ENCODE results near the gene NAA30.
"Not testable (repeated sequence)": the region's sequence is repeated elsewhere in the genome, so short reads cannot be mapped to it uniquely, and the experiment has no call there.

The NAA30 gene

DNA sequence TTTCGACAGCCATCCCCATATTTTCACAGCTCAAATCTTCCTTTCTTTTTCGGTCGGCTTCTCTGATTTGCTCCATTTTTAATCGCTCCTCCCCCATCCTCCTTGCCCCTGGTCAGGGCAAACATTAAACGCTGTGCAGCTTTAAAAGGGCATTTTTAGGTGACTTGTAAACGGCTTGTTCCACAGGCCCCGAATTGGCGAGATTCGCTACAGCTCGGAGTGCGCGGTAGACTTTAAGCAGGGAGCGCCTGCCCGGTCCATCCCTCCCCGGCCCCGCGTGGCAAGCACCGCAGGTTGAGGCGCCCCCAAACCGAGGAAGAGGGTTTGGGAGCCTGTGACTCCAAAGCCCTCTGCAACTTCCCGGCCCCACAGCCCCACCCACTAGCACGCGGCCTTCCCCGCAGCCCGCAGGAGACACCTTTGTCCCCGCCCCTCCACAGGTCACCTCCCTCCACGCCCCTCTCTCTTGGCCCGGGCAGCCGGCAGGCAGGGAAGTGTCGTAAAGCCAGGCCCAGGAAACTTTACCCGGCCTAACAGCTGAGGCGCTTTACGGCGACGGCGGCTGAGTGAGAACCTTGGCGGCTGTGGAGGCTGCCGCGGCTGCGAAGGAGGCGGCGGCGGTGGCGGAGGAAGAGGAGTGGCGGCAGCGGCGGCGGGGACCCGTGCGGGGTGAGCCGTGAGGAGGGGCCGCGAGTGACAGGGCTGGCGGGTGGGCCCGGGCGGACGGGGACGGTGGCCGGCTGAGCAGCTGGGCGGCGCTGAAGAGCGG is at the start of gene NAA30:
Gene NAA30 (plus strand): TSS at position 550 of the 769 bp plus-strand sequence. CDS start 372 bp downstream, outside the sequence.
- in situ Hi-C loops (cut with MboI; ENCODE audit: low sequenced_read_pairs): no loop called here

DNA sequence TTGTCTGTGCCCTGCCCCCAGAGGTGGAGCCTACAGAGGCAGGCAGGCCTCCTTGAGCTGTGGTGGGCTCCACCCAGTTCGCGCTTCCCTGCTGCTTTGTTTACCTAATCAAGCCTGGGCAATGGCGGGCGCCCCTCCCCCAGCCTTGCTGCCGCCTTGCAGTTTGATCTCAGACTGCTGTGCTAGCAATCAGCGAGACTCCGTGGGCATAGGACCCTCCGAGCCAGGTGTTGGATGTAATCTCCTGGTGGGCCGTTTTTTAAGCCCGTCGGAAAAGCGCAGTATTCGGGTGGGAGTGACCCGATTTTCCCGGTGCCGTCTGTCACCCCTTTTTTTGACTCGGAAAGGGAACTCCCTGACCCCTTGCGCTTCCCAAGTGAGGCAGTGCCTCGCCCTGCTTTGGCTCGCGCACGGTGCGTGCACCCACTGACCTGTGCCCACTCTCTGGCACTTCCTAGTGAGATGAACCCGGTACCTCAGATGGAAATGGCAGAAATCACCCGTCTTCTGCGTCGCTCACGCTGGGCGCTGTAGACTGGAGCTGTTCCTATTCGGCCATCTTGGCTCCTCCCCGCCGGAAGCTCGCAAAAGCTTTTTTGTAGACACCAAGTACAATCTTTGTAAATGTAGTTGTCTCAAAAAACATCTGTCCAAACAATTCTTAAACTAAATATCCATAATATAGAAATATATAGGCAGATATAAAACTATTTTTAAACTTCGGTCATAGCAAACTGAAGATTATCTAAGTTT is 46.7 kb upstream of the NAA30 start:
- in situ Hi-C loops (cut with MboI; ENCODE audit: low sequenced_read_pairs): not testable (repeated sequence)

DNA sequence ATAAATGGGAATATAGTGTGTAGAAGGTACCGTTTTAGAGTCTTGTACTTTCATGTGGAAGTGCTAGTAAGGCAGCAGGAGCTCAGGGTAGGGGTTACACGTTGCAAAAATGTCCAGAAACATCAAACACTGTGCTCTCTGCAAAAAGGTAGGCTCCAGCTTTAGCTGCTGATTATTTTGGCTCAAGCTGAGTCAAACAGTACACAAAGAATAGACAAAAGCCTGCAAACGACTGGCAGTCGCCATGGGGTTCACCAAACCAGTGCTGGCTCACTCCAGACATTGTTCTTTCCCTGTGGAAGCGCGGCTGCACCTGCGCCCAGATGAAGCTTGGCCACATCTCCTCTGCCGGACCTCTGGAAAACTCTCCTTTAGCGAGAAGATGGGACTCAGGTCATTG is 45.3 kb upstream of the NAA30 start:
- in situ Hi-C loops (cut with MboI; ENCODE audit: low sequenced_read_pairs): no loop called here

DNA sequence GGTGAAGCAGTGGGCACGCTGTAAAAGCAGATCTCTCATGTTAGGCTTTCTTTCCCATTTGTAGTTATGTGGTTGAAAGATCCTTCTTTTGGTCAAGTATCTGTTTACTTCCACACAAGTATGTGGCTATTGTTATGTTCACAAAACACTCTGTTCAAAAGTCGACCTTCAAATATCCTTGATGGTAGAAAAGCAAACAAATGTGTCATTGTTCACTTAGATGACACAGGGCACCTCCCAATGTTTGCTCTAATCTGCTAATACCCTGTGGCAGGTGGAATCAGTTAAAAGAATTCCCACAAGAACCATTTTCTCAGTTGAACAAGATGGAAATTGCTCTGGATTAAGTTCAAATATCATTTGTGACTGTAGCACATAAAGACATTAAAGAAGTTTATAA is 43.6 kb upstream of the NAA30 start:
- in situ Hi-C loops (cut with MboI; ENCODE audit: low sequenced_read_pairs): no loop called here

DNA sequence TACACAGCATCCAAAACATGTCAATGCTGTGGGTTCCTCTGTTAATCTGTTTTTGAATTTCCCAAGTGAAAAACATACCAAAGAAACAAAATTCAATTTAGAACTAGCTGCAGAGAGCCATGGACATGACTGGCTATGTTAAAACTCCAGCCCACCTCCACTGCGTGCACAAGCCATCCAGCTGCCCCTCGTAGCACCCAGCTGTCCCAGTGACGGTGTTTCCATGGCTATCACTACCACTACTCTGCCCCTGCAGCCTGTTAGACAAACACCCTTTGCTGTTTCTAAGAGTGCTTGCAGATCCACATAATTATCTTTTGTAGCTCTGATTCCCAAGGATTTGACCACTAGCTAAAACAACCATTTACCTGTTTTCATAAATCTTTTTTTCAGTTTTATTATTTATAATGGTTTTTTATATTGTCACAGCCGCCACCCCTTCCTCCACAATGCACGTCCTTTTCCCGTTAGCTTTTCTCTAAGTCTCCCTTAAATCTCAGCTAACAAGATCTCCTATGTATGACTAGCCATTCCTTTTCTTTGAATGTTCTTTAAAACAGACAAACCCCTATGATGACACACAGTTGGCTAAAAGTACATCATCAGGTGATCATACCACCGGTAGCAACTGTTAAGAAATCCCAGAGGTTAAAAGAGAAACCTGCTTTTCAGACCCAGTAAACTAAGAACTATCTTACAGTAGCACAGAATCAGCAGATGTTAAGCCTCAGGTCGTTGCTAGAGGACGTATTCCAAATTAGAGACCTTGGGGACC is 37.8 kb upstream of the NAA30 start:
- in situ Hi-C loops (cut with MboI; ENCODE audit: low sequenced_read_pairs): no loop called here

DNA sequence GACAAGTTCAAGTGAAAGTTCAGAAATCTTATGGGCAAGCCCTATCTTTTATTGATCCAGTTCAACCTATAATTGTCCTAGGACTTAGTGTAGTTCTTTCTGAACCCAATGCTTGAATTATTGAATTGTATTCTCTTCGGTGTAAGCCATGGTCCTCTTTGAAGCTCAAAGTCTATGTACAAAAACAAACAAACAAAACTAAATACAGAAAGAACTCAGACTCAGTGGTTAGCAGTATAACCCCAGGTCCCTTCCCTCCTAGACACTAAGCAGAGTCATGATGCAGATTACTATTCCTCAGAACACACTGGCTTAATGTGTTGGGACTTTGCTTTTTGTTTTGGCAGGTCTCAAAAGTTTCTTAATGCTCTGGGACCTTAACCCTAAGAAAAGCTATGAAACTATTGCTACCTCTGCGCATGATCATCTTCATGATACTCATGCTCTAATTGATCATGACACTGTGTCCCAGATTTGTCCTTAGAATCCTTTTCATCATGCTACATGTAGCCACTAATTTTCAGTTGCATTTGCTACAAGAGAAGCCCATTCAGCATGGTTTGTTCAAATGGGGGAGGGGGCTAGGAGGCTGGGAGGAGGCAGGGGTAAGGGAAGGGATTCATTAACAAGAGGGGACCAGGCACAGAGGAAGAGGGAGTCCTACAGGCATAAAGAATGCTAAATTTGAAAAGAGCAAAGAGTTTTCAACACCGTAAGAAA is 35.1 kb upstream of the NAA30 start:
- in situ Hi-C loops (cut with MboI; ENCODE audit: low sequenced_read_pairs): no loop called here

DNA sequence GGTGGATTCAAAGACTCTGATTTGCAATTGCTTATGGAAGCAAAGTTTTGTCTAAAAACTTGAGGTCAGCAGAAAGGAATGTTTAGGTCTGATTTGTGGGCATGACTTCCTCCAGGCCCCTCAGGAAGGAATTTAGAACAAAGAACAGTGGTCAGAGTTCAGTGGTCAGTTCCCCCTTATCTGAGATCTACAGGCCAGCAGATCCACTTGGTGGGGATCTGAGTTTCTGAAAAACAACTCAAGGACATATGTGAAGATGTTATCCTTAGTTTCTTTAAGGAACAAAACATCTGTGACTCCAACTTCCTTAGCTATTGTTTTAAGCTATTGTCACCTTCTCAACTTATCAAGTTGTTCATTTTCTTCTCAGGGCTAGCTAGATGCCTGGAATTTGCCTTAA is 28.0 kb upstream of the NAA30 start:
- in situ Hi-C loops (cut with MboI; ENCODE audit: low sequenced_read_pairs): no loop called here

DNA sequence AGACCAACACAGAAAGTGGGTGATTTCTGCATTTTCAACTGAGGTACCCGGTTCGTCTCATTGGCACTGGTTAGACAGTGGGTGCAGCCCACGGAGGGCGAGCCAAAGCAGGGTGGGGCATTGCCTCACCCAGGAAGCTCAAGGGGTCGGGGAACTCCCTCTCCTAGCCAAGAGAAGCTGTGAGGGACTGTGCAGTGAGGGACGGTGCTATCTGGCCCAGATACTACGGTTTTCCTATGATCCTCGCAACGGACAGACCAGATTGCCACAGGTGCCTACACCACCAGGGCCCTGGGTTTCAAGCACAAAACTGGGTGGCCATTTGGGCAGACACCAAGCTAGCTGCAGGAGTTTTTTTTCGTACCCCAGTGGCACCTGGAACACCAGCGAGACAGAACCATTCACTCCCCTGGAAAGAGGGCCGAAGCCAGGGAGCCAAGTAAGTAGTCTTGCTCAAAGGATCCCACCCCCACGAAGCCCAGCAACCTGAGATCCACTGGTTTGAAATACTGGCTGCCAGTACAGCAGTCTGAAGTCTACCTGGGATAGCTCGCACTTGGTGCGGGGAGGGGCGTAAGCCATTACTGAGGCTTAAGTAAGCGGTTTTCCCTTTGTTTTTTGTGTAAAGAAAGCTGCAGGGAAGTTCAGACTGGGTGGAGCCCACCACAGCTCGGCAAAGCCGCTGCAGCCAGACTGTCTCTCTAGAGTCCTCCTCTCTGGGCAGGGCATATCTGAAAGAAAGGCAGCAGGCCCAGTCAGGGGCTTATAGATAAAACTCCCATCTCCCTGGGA is 25.5 kb upstream of the NAA30 start:
- in situ Hi-C loops (cut with MboI; ENCODE audit: low sequenced_read_pairs): no loop called here

DNA sequence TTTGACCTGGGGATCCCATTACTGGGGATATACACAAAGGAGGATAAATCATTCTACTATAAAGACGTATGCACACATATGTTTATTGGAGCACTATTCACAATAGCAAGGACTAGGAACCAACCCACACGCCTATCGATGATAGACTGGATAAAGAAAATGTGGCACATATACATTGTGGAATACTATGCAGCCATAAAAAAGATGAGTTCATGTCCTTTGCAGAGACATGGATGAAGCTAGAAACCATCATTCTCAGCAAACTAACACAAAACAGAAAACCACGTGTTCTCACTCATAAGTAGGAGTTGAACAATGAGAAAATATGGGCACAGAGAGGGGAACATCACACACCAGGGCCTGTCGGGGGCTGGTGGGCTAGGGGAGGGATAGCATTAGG is 20.2 kb upstream of the NAA30 start:
- in situ Hi-C loops (cut with MboI; ENCODE audit: low sequenced_read_pairs): not testable (repeated sequence)

DNA sequence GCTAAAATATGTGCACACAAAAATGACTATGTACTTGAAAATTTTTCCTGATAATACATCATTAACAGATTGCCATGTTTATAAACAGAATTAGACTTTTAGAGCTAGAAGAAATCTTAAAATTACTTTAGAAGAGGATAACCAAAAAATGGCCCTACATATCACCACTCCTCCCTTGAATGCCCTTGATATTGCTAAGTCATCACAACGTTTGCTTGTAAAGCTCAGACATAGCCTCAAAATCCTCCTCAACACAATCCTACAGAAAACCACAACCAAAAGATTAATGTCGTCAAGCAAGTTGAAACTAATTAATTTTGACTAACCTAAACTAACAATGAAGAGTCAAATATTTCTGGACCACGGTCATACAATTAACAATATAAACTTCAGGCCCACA is 19.4 kb upstream of the NAA30 start:
- in situ Hi-C loops (cut with MboI; ENCODE audit: low sequenced_read_pairs): no loop called here

DNA sequence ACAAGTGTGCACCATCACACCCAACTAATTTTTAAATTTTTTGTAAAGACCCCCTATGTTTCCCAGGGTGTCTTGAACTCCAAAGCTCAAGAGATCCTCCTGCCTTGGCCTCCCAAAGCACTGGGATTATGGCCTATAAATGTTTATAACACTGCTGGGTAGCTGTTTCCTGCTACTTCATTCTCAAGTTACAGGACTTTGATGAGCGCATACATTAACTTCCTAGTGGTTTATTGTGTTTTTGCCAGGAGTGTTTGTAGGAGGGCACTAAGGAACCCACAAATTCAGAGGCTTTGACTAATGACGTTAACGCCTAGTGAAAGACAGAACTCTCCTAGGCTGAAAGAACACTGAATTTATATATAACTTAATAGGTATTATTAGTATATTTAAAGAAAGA is 15.2 kb upstream of the NAA30 start:
- in situ Hi-C loops (cut with MboI; ENCODE audit: low sequenced_read_pairs): no loop called here

DNA sequence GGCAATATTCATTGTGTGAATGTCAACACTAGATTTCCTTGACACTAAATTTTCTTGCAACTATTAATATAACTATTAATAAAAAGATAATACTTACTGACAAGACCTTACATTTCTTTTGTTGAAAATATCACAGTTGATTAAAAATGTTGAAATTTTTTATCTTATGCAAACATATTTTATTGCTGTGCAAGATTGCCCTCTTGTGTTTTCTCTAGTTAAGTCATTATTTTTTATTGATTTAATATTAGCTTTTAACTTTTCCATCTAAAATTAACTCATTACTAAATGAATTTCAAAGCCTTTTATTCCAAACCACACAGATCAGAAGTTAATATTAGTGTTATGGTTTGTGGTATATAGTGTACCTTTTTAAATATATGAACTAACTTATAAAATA is 11.7 kb upstream of the NAA30 start:
- in situ Hi-C loops (cut with MboI; ENCODE audit: low sequenced_read_pairs): no loop called here

DNA sequence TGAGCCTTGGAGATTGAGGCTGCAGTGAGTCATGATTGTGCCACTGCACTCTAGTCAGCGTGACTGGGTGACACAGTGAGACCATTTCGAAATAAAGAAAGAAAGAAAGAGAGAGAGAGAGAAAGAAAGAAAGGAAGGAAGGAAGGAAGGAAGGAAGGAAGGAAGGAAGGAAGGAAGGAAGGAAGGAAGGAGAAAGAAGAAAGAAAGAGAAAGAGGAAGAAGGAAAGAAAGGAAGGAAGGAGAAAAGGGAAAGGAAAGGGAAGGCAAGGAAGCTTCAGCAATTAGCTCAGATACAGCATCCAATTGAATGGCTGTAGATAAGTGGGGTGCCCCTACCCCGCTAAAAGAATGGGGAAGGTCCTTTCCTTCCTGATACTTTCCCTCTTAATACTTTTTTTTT is 9.5 kb upstream of the NAA30 start:
- in situ Hi-C loops (cut with MboI; ENCODE audit: low sequenced_read_pairs): no loop called here

DNA sequence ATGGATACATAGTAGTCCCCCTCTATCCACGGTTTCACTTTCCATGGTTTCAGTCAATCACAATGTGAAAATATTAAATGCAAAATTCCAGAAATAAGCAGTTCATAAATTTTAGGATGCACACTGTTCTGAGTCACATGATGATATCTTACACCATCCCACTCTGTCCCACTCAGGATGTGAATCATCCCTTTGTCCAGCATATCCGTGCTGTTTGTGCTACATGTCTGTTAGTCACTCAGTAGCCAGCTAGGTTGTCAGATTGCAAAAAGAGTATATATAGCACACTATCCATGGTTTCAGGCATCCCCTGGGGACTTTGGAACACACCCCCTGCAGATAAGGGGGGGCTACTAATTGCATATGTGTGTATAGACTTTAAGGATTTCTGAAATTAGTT is 8.1 kb upstream of the NAA30 start:
- in situ Hi-C loops (cut with MboI; ENCODE audit: low sequenced_read_pairs): no loop called here

DNA sequence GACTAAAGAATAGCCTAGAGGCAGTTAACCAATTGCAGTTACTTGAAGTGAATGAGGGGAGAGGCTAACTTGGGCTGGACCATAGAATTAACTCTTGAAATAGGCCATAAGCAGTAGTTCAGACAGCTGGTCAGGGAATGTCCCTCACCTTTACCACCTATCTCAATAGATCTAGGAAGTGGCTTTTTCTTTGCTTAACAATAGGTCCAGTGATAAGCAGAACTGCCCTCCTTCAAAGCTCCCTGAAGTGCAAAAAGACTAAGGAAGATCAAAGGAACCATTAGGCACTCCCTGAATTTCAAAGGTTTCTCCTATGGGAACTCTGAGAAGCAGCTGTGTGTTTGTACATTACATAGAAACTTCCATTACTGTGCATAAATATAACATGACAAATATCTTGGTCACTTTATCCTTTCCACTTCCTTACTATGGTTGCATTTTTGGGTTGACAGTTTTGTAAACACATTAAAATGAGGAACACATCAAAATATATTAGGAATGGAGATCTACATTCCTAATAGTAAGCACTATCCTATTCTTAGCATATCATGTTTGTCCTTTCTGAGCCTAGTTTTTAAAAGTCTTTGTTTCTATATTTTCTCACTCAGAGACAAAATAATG is 7.2 kb upstream of the NAA30 start:
- in situ Hi-C loops (cut with MboI; ENCODE audit: low sequenced_read_pairs): no loop called here

DNA sequence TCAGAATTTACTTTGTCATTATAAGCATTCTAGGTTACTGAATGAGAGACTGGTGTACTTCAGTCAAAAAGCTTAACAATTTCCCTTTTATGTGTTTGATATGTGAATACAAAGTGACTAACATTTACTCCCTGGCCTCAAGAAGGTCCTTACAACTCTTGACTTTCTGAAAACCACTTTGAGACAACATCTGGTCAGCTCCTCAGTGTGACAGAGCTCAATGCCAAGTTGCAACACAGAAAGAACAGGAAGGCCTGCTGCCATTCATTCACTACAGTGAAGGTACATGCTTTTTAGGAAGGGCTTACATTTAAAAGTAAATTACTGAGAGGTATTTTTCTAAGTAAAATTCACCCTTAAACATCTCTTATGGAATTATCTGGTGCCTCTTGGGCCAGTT is 2.3 kb upstream of the NAA30 start:
- in situ Hi-C loops (cut with MboI; ENCODE audit: low sequenced_read_pairs): no loop called here

DNA sequence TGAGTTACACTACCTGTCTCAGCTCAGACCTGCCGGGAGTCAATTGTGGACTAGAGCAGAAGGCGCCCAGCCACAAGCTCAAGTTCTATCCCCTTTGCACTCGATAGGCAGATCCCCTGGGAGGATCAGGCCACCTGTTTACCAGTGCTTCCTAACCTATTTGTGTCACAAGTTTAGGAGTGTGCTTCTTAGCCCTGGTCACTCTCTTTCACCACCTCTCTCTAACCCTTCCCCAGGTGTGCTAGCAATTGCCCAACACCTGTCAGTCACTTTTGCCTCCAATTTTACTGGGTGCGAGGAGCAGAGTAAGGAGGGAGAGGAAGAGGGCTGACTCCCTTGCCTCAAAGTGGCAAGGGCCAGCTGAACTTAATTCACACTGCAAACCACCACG is 745 bp upstream of the NAA30 start:
- in situ Hi-C loops (cut with MboI; ENCODE audit: low sequenced_read_pairs): no loop called here

DNA sequence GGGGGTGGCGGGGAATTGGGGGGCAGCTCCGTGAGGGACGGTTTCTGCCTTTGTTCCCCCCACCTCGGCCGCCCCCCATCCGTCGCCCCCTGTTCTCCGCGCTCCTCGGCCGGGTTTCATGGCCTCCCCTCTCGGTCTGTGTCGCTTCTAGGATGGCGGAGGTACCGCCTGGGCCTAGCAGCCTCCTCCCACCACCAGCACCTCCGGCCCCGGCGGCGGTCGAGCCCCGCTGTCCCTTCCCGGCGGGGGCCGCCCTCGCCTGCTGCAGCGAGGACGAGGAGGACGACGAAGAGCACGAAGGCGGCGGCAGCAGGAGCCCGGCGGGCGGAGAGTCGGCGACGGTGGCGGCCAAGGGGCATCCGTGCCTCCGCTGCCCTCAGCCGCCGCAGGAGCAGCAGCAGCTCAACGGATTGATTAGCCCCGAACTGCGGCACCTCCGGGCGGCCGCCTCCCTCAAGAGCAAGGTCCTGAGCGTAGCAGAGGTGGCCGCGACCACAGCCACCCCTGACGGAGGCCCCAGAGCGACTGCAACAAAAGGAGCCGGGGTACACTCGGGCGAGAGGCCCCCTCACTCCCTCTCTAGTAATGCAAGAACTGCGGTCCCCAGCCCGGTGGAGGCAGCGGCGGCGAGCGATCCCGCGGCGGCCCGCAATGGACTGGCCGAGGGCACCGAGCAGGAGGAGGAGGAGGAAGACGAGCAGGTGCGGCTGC is 575 bp downstream of the NAA30 start:
- in situ Hi-C loops (cut with MboI; ENCODE audit: low sequenced_read_pairs): no loop called here

DNA sequence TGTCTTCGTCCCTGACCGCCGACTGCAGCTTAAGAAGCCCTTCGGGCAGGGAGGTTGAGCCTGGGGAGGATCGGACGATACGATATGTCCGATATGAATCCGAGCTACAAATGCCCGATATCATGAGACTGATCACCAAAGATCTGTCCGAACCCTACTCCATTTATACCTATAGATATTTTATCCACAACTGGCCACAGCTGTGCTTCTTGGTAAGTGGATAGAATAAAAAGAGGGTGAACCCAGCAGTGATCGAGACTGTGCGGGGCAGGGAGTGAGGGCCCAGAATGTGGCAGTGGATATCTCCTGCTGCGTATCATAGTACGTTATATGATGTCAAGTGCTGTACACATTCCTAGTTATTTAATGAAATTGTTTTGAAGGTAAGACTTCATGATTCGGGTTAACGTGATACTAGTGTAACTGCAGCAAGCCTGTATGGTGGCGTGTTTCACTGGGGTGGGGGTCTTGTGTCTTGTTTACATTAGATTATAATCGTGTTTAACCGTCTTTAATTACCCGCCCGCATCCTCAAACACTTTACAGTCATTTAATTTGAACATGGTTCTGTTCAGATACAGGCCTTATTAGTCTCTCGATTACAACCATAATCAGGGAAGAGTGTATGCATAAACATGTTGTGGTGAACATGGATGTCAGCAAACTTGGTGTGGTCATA is 1.3 kb downstream of the NAA30 start:
- in situ Hi-C loops (cut with MboI; ENCODE audit: low sequenced_read_pairs): no loop called here

All from hTERT RPE-1 (cell line).